AG09309 (cell line): Measurements from ENCODE around the gene EPN3.

Source experiments
- DNase-seq: peaks from one replicate; pipeline ENCODE4 v3.0.0-alpha.2; 2010; ENCODE audit warnings: low read depth
- H3K4me3 ChIP-seq: 2 replicates; pipeline ENCODE4 v1.5.1; 2011; ENCODE audit warnings: mild to moderate bottlenecking, low read depth, low read length, moderate library complexity; ENCODE audit not compliant: control insufficient read depth
- TF ChIP-seq, protein P1 (sequence below): IDR thresholded peaks from 2 replicates; pipeline ENCODE4 v1.5.1; 2011; ENCODE audit warnings: mild to moderate bottlenecking, low read depth, low read length, inconsistent platforms; ENCODE audit not compliant: insufficient read depth, control insufficient read depth; ENCODE audit errors: missing control alignments

EPN3 gene

DNA sequence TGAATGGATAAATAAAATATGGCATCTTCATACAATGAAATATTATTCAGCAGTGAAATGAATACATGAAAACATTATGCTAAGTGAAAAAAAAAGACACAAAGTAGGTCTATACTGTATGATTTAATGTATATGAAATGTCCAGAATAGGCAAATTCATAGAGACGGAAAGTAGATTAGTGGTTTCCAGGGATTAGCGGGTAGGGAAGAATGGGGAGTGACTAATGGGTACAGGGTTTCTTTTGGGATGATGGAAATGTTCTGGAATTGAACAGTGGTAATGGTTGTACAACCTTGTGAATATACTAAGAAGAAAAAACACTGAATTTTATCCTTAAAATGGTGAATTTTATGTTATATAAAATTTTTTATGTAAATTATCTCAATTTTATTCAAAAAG, 32.8 kb upstream of the EPN3 start:
- no peak overlapping the region for H3K4me3 ChIP-seq
- no peak for DNase-seq
- TF ChIP-seq, protein P1, sequence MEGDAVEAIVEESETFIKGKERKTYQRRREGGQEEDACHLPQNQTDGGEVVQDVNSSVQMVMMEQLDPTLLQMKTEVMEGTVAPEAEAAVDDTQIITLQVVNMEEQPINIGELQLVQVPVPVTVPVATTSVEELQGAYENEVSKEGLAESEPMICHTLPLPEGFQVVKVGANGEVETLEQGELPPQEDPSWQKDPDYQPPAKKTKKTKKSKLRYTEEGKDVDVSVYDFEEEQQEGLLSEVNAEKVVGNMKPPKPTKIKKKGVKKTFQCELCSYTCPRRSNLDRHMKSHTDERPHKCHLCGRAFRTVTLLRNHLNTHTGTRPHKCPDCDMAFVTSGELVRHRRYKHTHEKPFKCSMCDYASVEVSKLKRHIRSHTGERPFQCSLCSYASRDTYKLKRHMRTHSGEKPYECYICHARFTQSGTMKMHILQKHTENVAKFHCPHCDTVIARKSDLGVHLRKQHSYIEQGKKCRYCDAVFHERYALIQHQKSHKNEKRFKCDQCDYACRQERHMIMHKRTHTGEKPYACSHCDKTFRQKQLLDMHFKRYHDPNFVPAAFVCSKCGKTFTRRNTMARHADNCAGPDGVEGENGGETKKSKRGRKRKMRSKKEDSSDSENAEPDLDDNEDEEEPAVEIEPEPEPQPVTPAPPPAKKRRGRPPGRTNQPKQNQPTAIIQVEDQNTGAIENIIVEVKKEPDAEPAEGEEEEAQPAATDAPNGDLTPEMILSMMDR, result no peak

DNA sequence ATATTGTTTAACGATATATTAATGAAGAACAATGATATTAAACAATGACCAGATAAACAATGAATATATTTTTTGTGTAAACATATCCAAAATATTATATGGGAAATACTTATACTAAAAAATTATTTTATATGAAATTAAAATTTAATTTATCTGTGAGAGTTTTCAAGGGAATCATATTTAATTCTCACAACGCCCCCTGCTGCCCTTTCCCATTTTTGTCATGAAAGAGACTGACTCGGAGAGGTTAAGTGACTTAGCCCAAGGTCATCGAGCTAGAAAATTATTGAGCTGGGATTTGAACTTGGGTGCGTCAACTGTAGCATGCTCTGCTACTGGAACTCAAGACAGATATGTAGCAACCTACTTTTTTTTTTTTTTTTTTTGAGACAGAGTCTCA, 31.5 kb upstream of the EPN3 start:
- H3K4me3 ChIP-seq, result no peak overlapping the region
- no peak for DNase-seq
- TF ChIP-seq, protein P1, result peak; percentile 43

DNA sequence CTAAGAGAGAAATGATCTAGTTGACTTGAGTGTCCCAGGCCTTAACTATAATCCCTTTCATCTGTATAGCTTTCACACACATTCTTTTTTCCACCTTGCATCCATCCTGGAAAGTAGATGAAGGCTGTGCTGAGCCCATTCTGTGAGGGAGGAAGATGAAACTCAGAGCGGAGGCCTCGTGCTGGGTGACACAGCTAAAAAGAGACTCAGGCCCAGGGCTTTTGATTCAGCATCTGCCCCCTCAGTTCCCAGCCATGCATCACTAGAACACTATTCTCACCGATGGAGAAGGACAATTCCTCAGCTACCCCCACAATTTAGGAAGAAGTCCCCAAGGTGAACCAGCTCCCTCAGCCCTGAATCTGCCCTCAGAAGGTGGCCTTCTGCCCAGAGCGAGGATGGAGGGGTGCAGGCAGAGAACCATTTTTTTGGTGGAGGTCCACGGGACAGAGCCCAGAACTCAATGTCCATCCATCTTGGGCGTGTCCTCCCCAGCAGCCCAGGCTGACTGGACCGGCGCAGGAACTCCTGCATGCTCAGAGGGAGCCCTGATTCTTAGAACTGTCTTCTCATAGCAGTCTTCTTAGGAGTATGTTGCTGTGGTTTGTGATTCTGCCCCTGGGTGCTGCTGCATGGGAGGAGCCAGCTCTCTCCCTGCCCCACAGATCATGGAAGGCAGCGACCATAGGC, 30.1 kb upstream of the EPN3 start:
- no peak for DNase-seq
- no peak overlapping the region for H3K4me3 ChIP-seq
- TF ChIP-seq, protein P1, result no peak

DNA sequence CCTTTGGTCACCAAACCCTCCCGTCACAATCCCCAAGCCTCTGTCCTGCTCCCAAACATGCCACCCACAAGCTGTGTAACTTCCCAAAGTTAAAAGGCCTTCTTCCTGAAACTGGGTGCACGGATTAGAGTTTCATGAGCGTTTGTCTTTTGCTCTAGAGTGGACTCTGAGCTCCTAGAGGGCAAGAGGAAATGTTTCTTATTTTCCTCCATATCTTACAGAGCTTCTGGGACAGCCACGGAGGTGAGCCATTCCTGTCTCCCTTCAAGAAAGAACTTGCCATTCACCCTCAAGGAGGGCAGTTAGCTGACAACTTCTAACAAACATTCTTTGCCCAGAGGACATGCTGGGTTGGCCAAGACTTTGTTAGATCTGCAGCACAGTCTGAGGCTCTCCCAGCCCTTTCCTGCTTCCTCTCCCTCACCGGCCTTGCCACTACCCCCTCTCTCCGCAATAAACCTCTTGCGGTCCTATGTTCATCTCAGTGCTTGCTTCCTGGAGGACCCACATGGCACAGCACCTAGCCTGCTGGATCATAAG, 26.9 kb upstream of the EPN3 start:
- TF ChIP-seq, protein P1, result no peak
- DNase-seq, result no peak

DNA sequence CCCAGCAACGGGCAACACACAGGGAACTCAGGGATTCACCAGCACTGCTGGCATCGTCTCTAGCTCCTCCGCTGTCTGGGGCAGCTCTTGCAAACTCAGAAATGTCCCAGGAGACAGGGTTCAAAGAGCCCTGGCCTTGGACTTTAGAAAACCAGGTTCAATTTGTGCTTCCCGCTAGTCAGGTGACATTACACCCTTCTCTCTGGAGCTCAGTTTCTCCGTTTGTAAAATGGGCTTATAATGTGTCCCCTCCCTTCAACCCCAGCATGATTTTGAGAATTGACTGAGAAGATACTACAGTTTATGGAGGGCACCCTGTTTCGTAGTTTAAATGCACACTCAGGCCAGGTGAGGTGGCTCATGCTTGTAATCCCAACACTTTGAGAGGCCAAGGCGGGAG, 26.2 kb upstream of the EPN3 start:
- no peak overlapping the region for H3K4me3 ChIP-seq
- TF ChIP-seq, protein P1, result no peak

More for the DNA sequence above, 26.9 kb upstream of the EPN3 start:
- no peak overlapping the region for H3K4me3 ChIP-seq

DNA sequence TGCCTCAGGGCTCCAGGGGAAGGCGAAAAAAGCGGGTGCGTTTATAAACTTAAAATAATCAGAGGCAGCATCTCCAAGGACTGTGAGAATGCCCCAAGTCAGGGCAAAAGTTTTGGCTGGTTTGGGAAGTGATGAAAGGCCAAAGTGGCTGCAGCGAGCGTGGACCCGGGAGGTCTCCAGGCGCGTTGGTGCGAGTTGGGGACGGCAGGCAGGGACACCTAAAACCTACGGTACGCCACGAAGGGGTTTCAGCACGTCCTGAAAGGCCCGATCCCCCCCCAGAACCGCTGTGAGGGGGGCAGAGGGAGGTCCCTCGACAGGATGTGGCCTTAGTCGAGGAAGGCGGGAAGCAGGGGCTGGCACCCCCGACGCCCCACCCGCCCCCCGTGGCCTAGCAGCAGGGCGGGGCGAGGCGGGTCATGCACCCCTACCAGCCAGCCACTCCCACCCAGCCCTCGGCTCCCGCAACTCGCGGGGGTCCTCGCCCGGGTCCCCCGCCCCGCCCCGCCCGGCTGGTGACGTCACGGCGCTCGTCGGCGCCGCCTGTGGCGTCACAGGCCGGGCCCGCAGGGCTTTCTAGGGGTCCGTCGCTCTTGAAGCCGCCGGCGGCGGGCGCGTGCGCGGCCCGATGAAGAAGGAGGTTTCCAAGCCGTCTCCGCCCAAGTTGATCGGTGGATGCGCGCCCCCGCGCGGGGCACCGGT, 24.5 kb upstream of the EPN3 start, which contains the start of gene MYCBPAP:
Gene MYCBPAP (plus strand): TSS at position 569 of the 702 bp plus-strand sequence. CDS start 236 bp downstream, outside the sequence.
- DNase-seq, result no peak
- peak within 1 kb of the TSS; percentile 55 for H3K4me3 ChIP-seq
- TF ChIP-seq, protein P1, result no peak

More for the DNA sequence above, 26.2 kb upstream of the EPN3 start:
- no peak for DNase-seq
